Stomach (tissue), 9 donors: ENCODE measurements around the gene PIN1. TPM values are rescaled to one million over a fixed set of nuclear protein-coding genes. Genes with fewer than 3 reads are reported as not detected.

ENCODE experiments used
- DNase-seq, 2 donors: peaks; one replicate each; pipeline versions ENCODE4 v3.0.0 to v3.0.0-alpha.2; 2013 to 2019
- H3K27ac ChIP-seq, 5 donors: fragments of 200-600 bp in 4 of 5; sonication (generic) in 4 of 5; one replicate each; pipeline ENCODE4 v1.5.1; 2013 to 2019; ENCODE audit warnings: mild to moderate bottlenecking in 1 of 5, moderate library complexity in 1 of 5
- H3K27me3 ChIP-seq, 3 donors: fragments of 200-600 bp; sonication (generic); one replicate each; pipeline ENCODE4 v1.5.1; 2017 to 2019; ENCODE audit warnings: mixed run types in 1 of 3
- H3K36me3 ChIP-seq, 4 donors: fragments of 200-600 bp; sonication (generic); 1 replicate in 3 of 4; 2 replicates in 1 of 4; pipeline ENCODE4 v1.5.1; 2016 to 2019
- H3K4me1 ChIP-seq, 4 donors: fragments of 200-600 bp; sonication (generic); one replicate each; pipeline ENCODE4 v1.5.1; 2016 to 2019
- H3K4me3 ChIP-seq, 4 donors: fragments of 200-600 bp; sonication (generic) in 3 of 4; one replicate each; pipeline ENCODE4 v1.5.1; 2016 to 2019; ENCODE audit warnings: mild to moderate bottlenecking in 1 of 4
- H3K9me3 ChIP-seq, 4 donors: fragments of 200-600 bp; sonication (generic); one replicate each; pipeline ENCODE4 v1.5.1; 2016 to 2019
- CTCF ChIP-seq, 7 experiments: fragments of 450-650 bp in 4 of 7; fragments of 200-600 bp in 3 of 7; sonication (generic) in 3 of 7; IDR thresholded peaks; one replicate each; pipeline ENCODE4 v1.5.1; 2016 to 2019; ENCODE audit warnings: antibody characterized with exemption in 7 of 7, control low read depth in 2 of 7, mild to moderate bottlenecking in 1 of 7
- EP300 ChIP-seq: sonication (generic); formaldehyde crosslinking; IDR thresholded peaks from one replicate; pipeline ENCODE4 v1.6.1; 2017; ENCODE audit warnings: antibody characterized with exemption
- POLR2A ChIP-seq, 4 donors: fragments of 450-650 bp; IDR thresholded peaks; one replicate each; pipeline ENCODE4 v1.6.1; 2016; ENCODE audit warnings: antibody characterized with exemption in 4 of 4, control low read depth in 2 of 4, mild to moderate bottlenecking in 1 of 4, moderate library complexity in 1 of 4
- POLR2AphosphoS5 ChIP-seq, 3 donors: sonication (generic); formaldehyde crosslinking; IDR thresholded peaks; one replicate each; pipeline ENCODE4 v1.6.1; 2016; ENCODE audit warnings: antibody characterized with exemption in 3 of 3
- WGBS, 5 donors: extraction: QIAGEN DNeasy Blood & Tissue Kit in 3 of 5; methylation state at CpG; one replicate each; pipeline versions ENCODE4 v1.1.5 to v1.1.7; 2013 to 2018; 5-methylcytosine and 5-hydroxymethylcytosine counted together
- intact Hi-C: fragments of 100-400 bp; cut with DNase I; formaldehyde crosslinking; loops from one replicate; pipeline ENCODE4 v1.15.1; 2023; ENCODE audit warnings: low total_unique reads
- polyA plus RNA-seq, 3 donors: library from polyadenylated mRNA; stranded (reverse); fragments of 200-250 nt; gene quantifications; one replicate each; pipeline ENCODE4 v1.2.3, GENCODE V29; 2013
- total RNA-seq, 5 donors: library from RNA; depleted of rRNA; stranded (reverse); fragments of >200 nt; gene quantifications; one replicate each; pipeline versions ENCODE4 v1.1.0 to v1.2.3, GENCODE V29; 2014 to 2016
- donor health status: healthy with polysubstance abuse.
- donor health status: Bipolar disorder and iron deficiency.
- donor health status: healthy.

The PIN1 gene
- total and polyA plus RNA-seq, 8 donors = 24.2 to 105 (median 82.8) TPM

GRCh38 chr19:9823816-9824215 lies 11.3 kb upstream of the PIN1 start:
- H3K4me3 ChIP-seq = no peak overlapping the region
- 86 to 91% (median 88%) methylated on average over 5 of the region's 5 CpGs for WGBS, 5 donors
- no peak overlapping the region for H3K27ac ChIP-seq
- intact Hi-C loops = no loop called here
- TF ChIP-seq EP300 = no peak
- TF ChIP-seq POLR2A (IDR thresholded peaks at IDR 0.05) = no peak
- no peak for TF ChIP-seq POLR2AphosphoS5 (IDR thresholded peaks at IDR 0.05)
- no peak for TF ChIP-seq CTCF (IDR thresholded peaks at IDR 0.05)
- no peaks in the 10 kb centered on the region for H3K27me3 ChIP-seq
- H3K9me3 ChIP-seq = no peaks in the 10 kb centered on the region
- H3K4me1 ChIP-seq = peaks cover 22 to 34% (median 29%) of the 10 kb centered on the region in 4 donors
- H3K36me3 ChIP-seq = no peaks in the 10 kb centered on the region
- no peak for DNase-seq

GRCh38 chr19:9827289-9828238 lies 7.6 kb upstream of the PIN1 start, which contains the start of gene UBL5:
Gene UBL5 (plus strand): TSS chr19:9827918. CDS start chr19:9828338, 420 bp downstream.
- H3K4me3 ChIP-seq = peak within 1 kb of the TSS; percentile 64 to 95 (median 86)
- H3K9me3 ChIP-seq = no peaks in the 10 kb centered on the region
- H3K27me3 ChIP-seq = no peaks in the 10 kb centered on the region
- intact Hi-C loops = no loop called here
- WGBS, 5 donors = 0 to 1% (median 1%) methylated on average over 42 to 62 of the region's 62 CpGs
- peaks cover 20 to 38% (median 35%) of the 10 kb centered on the region in 4 donors for H3K4me1 ChIP-seq
- peaks cover 0 to 25% (median 22%) of the 10 kb centered on the region in 4 donors for H3K36me3 ChIP-seq
- peak within 1 kb of the TSS; percentile 82 to 89 (median 88) for H3K27ac ChIP-seq
- DNase-seq = peak; percentile 92 to 97
- TF ChIP-seq POLR2AphosphoS5 (IDR thresholded peaks at IDR 0.05) = peak; percentile 91 to 96 (median 95)
- no peak for TF ChIP-seq EP300
- peak in 2 of 4 donors; percentile 46 to 49 for TF ChIP-seq POLR2A (IDR thresholded peaks at IDR 0.05)

- Histone ChIP-seq H3K36me3 (peaks cover 0 to 25% (median 22%) of the 10 kb centered on the region in 4 donors), H3K9me3 (no peaks in the 10 kb centered on the region), H3K4me3 (peak overlapping the region; percentile 64 to 95 (median 86)), H3K4me1 (peaks cover 20 to 38% (median 35%) of the 10 kb centered on the region in 4 donors), H3K27me3 (no peaks in the 10 kb centered on the region), H3K27ac (peak overlapping the region in 4 of 5 donors; percentile 82 to 88 (median 86))
- intact Hi-C loops = no loop called here
- no peak for DNase-seq
- no peak for TF ChIP-seq CTCF (IDR thresholded peaks at IDR 0.05)
- TF ChIP-seq EP300 = no peak
- no peak for TF ChIP-seq POLR2AphosphoS5 (IDR thresholded peaks at IDR 0.05)
- no peak for TF ChIP-seq POLR2A (IDR thresholded peaks at IDR 0.05)
- WGBS, 5 donors = 22 to 33% (median 27%) methylated on average over 13 of the region's 13 CpGs
These were observed 6.5 kb upstream of the PIN1 start for GRCh38 chr19:9828551-9829063.

GRCh38 chr19:9834307-9834725 lies 802 bp upstream of the PIN1 start:
- TF ChIP-seq EP300 = no peak
- TF ChIP-seq POLR2A (IDR thresholded peaks at IDR 0.05) = no peak
- TF ChIP-seq POLR2AphosphoS5 (IDR thresholded peaks at IDR 0.05) = no peak
- DNase-seq = no peak
- H3K36me3 ChIP-seq = peaks cover 7 to 37% (median 34%) of the 10 kb centered on the region in 4 donors
- intact Hi-C loops = no loop called here
- peaks cover 13 to 38% (median 36%) of the 10 kb centered on the region in 4 donors for H3K4me1 ChIP-seq
- no peaks in the 10 kb centered on the region for H3K27me3 ChIP-seq
- H3K4me3 ChIP-seq = peak overlapping the region; percentile 91 to 100 (median 100)
- peak overlapping the region in 4 of 5 donors; percentile 70 to 89 (median 80) for H3K27ac ChIP-seq
- WGBS, 5 donors = 63 to 76% (median 72%) methylated on average over 6 of the region's 6 CpGs
- H3K9me3 ChIP-seq = no peaks in the 10 kb centered on the region

- 2 to 4% (median 3%) methylated on average over 13 to 28 of the region's 28 CpGs for WGBS, 5 donors
These were observed 410 bp downstream of the PIN1 start for GRCh38 chr19:9835507-9835949.

More at GRCh38 chr19:9835507-9835949, 410 bp downstream of the PIN1 start:
- Histone ChIP-seq H3K4me3 (peak overlapping the region; percentile 91 to 100 (median 100)), H3K27ac (peak overlapping the region; percentile 41 to 89 (median 79)), H3K36me3 (peaks cover 18 to 37% (median 34%) of the 10 kb centered on the region in 4 donors), H3K9me3 (no peaks in the 10 kb centered on the region), H3K27me3 (no peaks in the 10 kb centered on the region), H3K4me1 (peaks cover 13 to 37% (median 34%) of the 10 kb centered on the region in 4 donors)
- no peak for DNase-seq
- no peak for TF ChIP-seq EP300
- TF ChIP-seq POLR2A (IDR thresholded peaks at IDR 0.05) = no peak
- no peak for TF ChIP-seq POLR2AphosphoS5 (IDR thresholded peaks at IDR 0.05)
- no peak for TF ChIP-seq CTCF (IDR thresholded peaks at IDR 0.05)
- intact Hi-C loops = no loop called here
